Loucy (cell line): Measurements from ENCODE around the gene PTPN3.

Experiments
- H2AFZ ChIP-seq: fragments of 200-600 bp; sonication (generic); 2 replicates; pipeline ENCODE4 v1.6.0; 2016; ENCODE audit warnings: antibody characterized with exemption, mild to moderate bottlenecking, low read length, moderate library complexity
- H3F3A ChIP-seq: fragments of 200-600 bp; 2 replicates; pipeline ENCODE4 v1.6.0; 2016; ENCODE audit warnings: antibody characterized with exemption, low read depth, mild to moderate bottlenecking
- H3K27me3 ChIP-seq: fragments of 200-600 bp; sonication (generic); 2 replicates; pipeline ENCODE4 v1.6.1; 2014; ENCODE audit warnings: low read length, mild to moderate bottlenecking; ENCODE audit not compliant: insufficient read depth, poor library complexity, severe bottlenecking
- H3K36me3 ChIP-seq: fragments of 200-600 bp; sonication (generic); 2 replicates; pipeline ENCODE4 v1.6.1; 2016; ENCODE audit warnings: low read length; ENCODE audit not compliant: insufficient read depth
- H3K4me1 ChIP-seq: fragments of 200-600 bp; sonication (generic); 2 replicates; pipeline ENCODE4 v1.5.1; 2014; ENCODE audit warnings: low read length, mild to moderate bottlenecking; ENCODE audit not compliant: insufficient read depth, poor library complexity, severe bottlenecking
- H3K4me2 ChIP-seq: fragments of 200-600 bp; sonication (generic); 2 replicates; pipeline ENCODE4 v1.6.0; 2014; ENCODE audit warnings: antibody characterized with exemption, low read length, low read depth, mild to moderate bottlenecking; ENCODE audit not compliant: poor library complexity, severe bottlenecking
- H3K4me3 ChIP-seq: fragments of 200-600 bp; sonication (generic); 2 replicates; pipeline ENCODE4 v1.5.1; 2014; ENCODE audit warnings: low read length, mild to moderate bottlenecking, mixed read lengths; ENCODE audit not compliant: poor library complexity, severe bottlenecking
- H3K79me2 ChIP-seq: fragments of 200-600 bp; sonication (generic); 2 replicates; pipeline ENCODE4 v1.6.1; 2014; ENCODE audit warnings: low read length; ENCODE audit not compliant: insufficient read depth
- H3K9ac ChIP-seq: fragments of 200-600 bp; sonication (generic); 2 replicates; pipeline ENCODE4 v1.6.0; 2014; ENCODE audit warnings: mild to moderate bottlenecking, low read depth, low read length, moderate library complexity; ENCODE audit not compliant: poor library complexity, severe bottlenecking
- H3K9me2 ChIP-seq: fragments of 200-600 bp; sonication (generic); replicated peaks from 2 replicates; pipeline ENCODE4 v1.6.1; 2016; ENCODE audit warnings: low read depth, low read length, mixed read lengths
- H3K9me3 ChIP-seq: fragments of 200-600 bp; sonication (generic); 2 replicates; pipeline ENCODE4 v1.6.1; 2014; ENCODE audit warnings: mild to moderate bottlenecking, antibody characterized with exemption, low read length, low read depth; ENCODE audit not compliant: insufficient read depth
- H4K20me1 ChIP-seq: fragments of 200-600 bp; sonication (generic); 2 replicates; pipeline ENCODE4 v1.6.0; 2014; ENCODE audit warnings: antibody characterized with exemption, low read length, mild to moderate bottlenecking; ENCODE audit not compliant: insufficient read depth, poor library complexity, severe bottlenecking
- EZH2phosphoT487 ChIP-seq: fragments of 200-600 bp; IDR thresholded peaks from 2 replicates; pipeline ENCODE4 v1.6.1; 2018; ENCODE audit warnings: antibody characterized with exemption, mild to moderate bottlenecking, moderate library complexity, borderline replicate concordance
- TF ChIP-seq, protein P1 (sequence below): fragments of 200-600 bp; sonication (generic); conservative IDR thresholded peaks from 2 replicates; pipeline ENCODE4 v1.5.1; 2014; ENCODE audit warnings: mild to moderate bottlenecking, antibody characterized with exemption, low read length

PTPN3 gene

DNA sequence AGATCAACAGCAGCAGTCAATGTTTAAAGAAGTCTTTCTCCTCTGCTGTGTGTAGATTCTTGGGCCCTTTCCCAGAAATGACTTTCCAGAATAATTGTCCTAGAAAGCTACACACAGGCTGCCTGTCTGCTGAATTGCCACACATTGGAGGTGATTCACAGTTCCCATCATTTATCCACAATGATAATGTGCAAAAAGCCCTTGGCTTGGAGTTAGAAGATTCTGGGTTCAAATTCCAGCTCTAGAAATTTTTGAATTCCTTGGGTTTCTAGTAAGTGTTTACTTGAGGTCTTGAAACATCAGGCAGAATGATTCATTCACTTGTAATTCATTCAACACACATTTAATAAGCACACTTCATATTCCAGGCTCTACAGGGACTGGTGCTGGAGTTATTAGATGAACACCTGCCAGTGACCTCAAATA, 148.7 kb downstream of the PTPN3 start:
- no peaks in the 10 kb centered on the region for H3F3A ChIP-seq
- TF ChIP-seq EZH2phosphoT487 = no peak
- TF ChIP-seq, protein P1, sequence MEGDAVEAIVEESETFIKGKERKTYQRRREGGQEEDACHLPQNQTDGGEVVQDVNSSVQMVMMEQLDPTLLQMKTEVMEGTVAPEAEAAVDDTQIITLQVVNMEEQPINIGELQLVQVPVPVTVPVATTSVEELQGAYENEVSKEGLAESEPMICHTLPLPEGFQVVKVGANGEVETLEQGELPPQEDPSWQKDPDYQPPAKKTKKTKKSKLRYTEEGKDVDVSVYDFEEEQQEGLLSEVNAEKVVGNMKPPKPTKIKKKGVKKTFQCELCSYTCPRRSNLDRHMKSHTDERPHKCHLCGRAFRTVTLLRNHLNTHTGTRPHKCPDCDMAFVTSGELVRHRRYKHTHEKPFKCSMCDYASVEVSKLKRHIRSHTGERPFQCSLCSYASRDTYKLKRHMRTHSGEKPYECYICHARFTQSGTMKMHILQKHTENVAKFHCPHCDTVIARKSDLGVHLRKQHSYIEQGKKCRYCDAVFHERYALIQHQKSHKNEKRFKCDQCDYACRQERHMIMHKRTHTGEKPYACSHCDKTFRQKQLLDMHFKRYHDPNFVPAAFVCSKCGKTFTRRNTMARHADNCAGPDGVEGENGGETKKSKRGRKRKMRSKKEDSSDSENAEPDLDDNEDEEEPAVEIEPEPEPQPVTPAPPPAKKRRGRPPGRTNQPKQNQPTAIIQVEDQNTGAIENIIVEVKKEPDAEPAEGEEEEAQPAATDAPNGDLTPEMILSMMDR = no peak
- no peaks in the 10 kb centered on the region for H3K4me1 ChIP-seq

DNA sequence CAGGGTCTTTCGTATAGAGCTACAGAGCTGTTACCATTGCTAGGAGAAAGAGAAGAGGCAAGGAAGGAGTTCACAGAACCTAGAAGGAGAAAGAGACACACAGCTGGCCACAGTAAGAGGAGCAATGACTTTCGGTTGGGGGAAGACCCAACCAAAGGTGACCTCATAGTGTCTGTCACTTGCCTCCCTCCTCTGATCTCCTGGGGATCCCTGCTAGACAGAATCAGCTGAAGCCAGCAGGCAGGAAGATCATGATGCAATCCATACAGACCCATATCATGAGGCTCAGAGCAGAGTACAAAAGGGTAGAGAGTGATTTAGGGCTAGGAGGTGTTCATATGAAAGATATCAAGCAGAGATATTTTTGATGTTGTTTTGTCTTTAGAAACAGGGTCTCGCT, 151.2 kb downstream of the PTPN3 start:
- H3K4me2 ChIP-seq = no peak overlapping the region
- H3K27me3 ChIP-seq = no peaks in the 10 kb centered on the region
- no peaks in the 10 kb centered on the region for H3K36me3 ChIP-seq
- no peak overlapping the region for H2AFZ ChIP-seq
- no peak overlapping the region for H3K9ac ChIP-seq
- H3K79me2 ChIP-seq = no peaks in the 10 kb centered on the region
- TF ChIP-seq, protein P1 = no peak
- TF ChIP-seq EZH2phosphoT487 = no peak
- H4K20me1 ChIP-seq = no peaks in the 10 kb centered on the region
- no peaks in the 10 kb centered on the region for H3F3A ChIP-seq
- H3K4me3 ChIP-seq = no peak overlapping the region
- H3K4me1 ChIP-seq = no peaks in the 10 kb centered on the region
- H3K9me3 ChIP-seq = no peaks in the 10 kb centered on the region
- no peaks in the 10 kb centered on the region for H3K9me2 ChIP-seq

More for the DNA sequence above, 148.7 kb downstream of the PTPN3 start:
- H3K9me3 ChIP-seq = no peaks in the 10 kb centered on the region
- no peak overlapping the region for H2AFZ ChIP-seq
- H3K4me3 ChIP-seq = no peak overlapping the region
- H4K20me1 ChIP-seq = no peaks in the 10 kb centered on the region
- no peak overlapping the region for H3K4me2 ChIP-seq
- H3K36me3 ChIP-seq = no peaks in the 10 kb centered on the region
- no peaks in the 10 kb centered on the region for H3K79me2 ChIP-seq
- no peak overlapping the region for H3K9ac ChIP-seq
- H3K9me2 ChIP-seq = no peaks in the 10 kb centered on the region
- H3K27me3 ChIP-seq = no peaks in the 10 kb centered on the region

DNA sequence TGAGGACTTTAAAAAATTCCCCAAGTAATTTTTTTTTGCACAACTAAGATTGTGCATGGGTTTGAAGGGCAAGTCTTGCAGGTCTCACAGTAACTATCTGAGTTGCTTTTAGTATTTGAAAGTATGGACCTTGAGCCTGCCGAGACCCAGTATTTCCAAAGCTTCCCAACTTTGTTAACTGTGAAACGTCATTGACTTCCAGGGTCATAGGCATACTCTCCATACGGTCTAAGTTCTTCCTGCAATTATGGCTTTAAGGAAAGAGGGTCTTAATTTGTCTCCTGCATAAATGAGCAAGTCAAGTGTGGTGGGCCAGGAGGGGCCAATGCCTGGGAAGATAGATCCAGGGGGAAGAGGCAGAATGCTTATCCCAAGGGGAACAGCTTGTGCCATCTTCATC, 153.2 kb downstream of the PTPN3 start:
- Histone ChIP-seq H3K9me2 (no peaks in the 10 kb centered on the region), H3K9me3 (no peaks in the 10 kb centered on the region), H3K36me3 (no peaks in the 10 kb centered on the region), H3K4me1 (no peaks in the 10 kb centered on the region), H3K79me2 (no peaks in the 10 kb centered on the region), H3K4me3 (no peak overlapping the region), H3F3A (no peaks in the 10 kb centered on the region), H3K9ac (no peak overlapping the region), H2AFZ (no peak overlapping the region), H4K20me1 (no peaks in the 10 kb centered on the region), H3K4me2 (no peak overlapping the region), H3K27me3 (no peaks in the 10 kb centered on the region)
- no peak for TF ChIP-seq EZH2phosphoT487
- TF ChIP-seq, protein P1 = no peak
